Fibroblast of lung (primary cell): ENCODE results near the gene PIP5K1C.

Experiments used
- CTCF ChIP-seq, 2 donors: IDR thresholded peaks in 1 of 2; conservative IDR thresholded peaks in 1 of 2; 1 replicate in 1 of 2; 2 replicates in 1 of 2; pipeline ENCODE4 v1.5.1; 2011 to 2012; ENCODE audit warnings: low read length in 2 of 2, control low read depth in 1 of 2, inconsistent platforms in 1 of 2, low read depth in 1 of 2, mild to moderate bottlenecking in 1 of 2
- EZH2 ChIP-seq: IDR thresholded peaks from 2 replicates; pipeline ENCODE4 v1.5.1; 2012; ENCODE audit warnings: low read length, control low read depth, mild to moderate bottlenecking; ENCODE audit errors: missing control alignments

- TF ChIP-seq CTCF (conservative IDR thresholded peaks at IDR 0.05 in 1 of 2, IDR thresholded peaks at IDR 0.05 in 1 of 2; ENCODE audit: low read depth in 1 of 2, low read length in 2 of 2): no peak
- TF ChIP-seq EZH2: no peak
Measured at GRCh38 chr19:3682286-3682685, 18.0 kb downstream of the PIP5K1C start.
